ENCODE results near the gene HSPG2. TPM values are rescaled to one million over a fixed set of nuclear protein-coding genes. Genes with fewer than 3 reads are reported as not detected.

The HSPG2 gene
- total RNA-seq, 1 donor from 2014 or later: 1,732 TPM

GRCh38 chr1:21907079-21907418 is 30.1 kb downstream of the HSPG2 start:
- DNase-seq (ENCODE audit: low spot score): no peak
- no peak overlapping the region for H3K27ac Mint-ChIP-seq (ENCODE audit: unreplicated experiment)
- no peak overlapping the region for H3K4me3 Mint-ChIP-seq (ENCODE audit: unreplicated experiment)
- H3K9me3 Mint-ChIP-seq (ENCODE audit: unreplicated experiment): no peaks in the 10 kb centered on the region
- TF ChIP-seq, protein P1, sequence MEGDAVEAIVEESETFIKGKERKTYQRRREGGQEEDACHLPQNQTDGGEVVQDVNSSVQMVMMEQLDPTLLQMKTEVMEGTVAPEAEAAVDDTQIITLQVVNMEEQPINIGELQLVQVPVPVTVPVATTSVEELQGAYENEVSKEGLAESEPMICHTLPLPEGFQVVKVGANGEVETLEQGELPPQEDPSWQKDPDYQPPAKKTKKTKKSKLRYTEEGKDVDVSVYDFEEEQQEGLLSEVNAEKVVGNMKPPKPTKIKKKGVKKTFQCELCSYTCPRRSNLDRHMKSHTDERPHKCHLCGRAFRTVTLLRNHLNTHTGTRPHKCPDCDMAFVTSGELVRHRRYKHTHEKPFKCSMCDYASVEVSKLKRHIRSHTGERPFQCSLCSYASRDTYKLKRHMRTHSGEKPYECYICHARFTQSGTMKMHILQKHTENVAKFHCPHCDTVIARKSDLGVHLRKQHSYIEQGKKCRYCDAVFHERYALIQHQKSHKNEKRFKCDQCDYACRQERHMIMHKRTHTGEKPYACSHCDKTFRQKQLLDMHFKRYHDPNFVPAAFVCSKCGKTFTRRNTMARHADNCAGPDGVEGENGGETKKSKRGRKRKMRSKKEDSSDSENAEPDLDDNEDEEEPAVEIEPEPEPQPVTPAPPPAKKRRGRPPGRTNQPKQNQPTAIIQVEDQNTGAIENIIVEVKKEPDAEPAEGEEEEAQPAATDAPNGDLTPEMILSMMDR (IDR thresholded peaks at IDR 0.05; ENCODE audit: unreplicated experiment): no peak
- peaks cover 16% of the 10 kb centered on the region for H3K27me3 Mint-ChIP-seq (ENCODE audit: unreplicated experiment)
- peaks cover 26% of the 10 kb centered on the region for H3K36me3 Mint-ChIP-seq (ENCODE audit: low read depth, unreplicated experiment)
- peaks cover 72% of the 10 kb centered on the region for H3K4me1 Mint-ChIP-seq (ENCODE audit: unreplicated experiment)

DNA sequence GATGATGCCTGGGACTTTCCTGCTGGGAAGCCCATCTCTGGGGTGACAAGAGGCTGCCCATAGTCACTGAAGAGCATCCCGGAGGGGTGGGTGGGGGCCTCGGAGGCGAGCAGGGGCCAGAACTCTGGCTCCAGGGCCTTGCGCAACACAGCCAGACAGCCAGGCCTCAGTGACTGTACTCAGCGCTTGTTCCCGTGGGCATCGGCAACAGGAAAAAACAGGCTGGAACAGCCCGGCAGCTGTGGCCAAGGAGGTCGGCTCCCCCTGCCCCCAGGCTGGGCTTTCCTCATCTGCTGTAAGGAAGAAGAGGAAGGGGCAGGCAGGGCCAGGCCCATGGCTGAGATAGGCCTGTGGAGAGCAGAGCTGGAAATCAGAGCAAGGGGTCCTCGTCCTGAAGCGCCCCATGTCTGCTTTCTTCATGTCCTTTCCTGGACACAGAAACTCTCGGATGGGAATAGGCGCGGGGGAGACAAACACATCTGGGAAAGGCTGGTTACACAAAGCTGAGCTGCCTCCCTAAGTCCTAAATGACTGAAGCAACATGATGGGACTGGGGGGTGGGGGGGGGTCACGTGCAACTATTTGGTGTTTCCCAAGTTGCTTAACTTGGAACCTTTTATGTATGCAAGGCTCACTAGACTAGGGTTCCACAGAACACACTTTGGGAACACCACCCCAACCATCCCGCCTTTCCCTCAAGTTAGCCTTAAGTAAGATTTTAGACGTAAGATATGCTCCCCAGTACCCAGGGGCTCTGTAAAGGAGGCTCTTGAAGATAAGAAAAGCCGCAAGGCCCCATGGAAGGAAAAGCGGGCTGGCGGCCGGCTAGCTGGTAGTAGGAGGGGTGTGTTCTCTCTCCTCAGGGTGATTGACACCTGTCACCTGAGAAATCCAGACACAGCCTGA is 30.7 kb downstream of the HSPG2 start:
- DNase-seq (ENCODE audit: low spot score): no peak
- TF ChIP-seq, protein P1 (IDR thresholded peaks at IDR 0.05; ENCODE audit: unreplicated experiment): no peak
- Mint-ChIP-seq H3K27me3 (ENCODE audit: unreplicated experiment) (peaks cover 14% of the 10 kb centered on the region), H3K9me3 (ENCODE audit: unreplicated experiment) (no peaks in the 10 kb centered on the region), H3K36me3 (ENCODE audit: low read depth, unreplicated experiment) (peaks cover 26% of the 10 kb centered on the region), H3K27ac (ENCODE audit: unreplicated experiment) (peak overlapping the region; percentile 84), H3K4me1 (ENCODE audit: unreplicated experiment) (peaks cover 75% of the 10 kb centered on the region), H3K4me3 (ENCODE audit: unreplicated experiment) (no peak overlapping the region)

- Mint-ChIP-seq H3K9me3 (ENCODE audit: unreplicated experiment) (no peaks in the 10 kb centered on the region), H3K4me1 (ENCODE audit: unreplicated experiment) (peaks cover 78% of the 10 kb centered on the region), H3K27ac (ENCODE audit: unreplicated experiment) (peak overlapping the region; percentile 97)
Measured at GRCh38 chr1:21904704-21905520, 32.2 kb downstream of the HSPG2 start.

DNA sequence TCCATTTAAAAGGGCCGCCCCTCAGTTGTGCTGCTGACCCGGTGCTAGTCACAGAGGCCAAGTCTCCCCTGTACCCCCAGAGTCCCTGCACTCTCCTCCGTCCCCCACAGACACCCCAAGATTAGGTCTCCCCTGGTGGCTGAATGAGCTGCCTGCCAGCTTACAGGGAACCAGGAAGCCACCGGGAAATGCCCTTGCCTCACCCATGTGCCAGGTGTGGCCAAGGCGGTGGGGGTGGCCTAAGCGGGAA is 32.7 kb downstream of the HSPG2 start:
- TF ChIP-seq, protein P1 (IDR thresholded peaks at IDR 0.05; ENCODE audit: unreplicated experiment): no peak
- no peaks in the 10 kb centered on the region for H3K9me3 Mint-ChIP-seq (ENCODE audit: unreplicated experiment)
- peaks cover 78% of the 10 kb centered on the region for H3K4me1 Mint-ChIP-seq (ENCODE audit: unreplicated experiment)
- peaks cover 21% of the 10 kb centered on the region for H3K27me3 Mint-ChIP-seq (ENCODE audit: unreplicated experiment)
- peaks cover 25% of the 10 kb centered on the region for H3K36me3 Mint-ChIP-seq (ENCODE audit: low read depth, unreplicated experiment)
- H3K27ac Mint-ChIP-seq (ENCODE audit: unreplicated experiment): peak overlapping the region; percentile 97
- no peak for DNase-seq (ENCODE audit: low spot score)
- no peak overlapping the region for H3K4me3 Mint-ChIP-seq (ENCODE audit: unreplicated experiment)

More at GRCh38 chr1:21904704-21905520, 32.2 kb downstream of the HSPG2 start:
- peaks cover 20% of the 10 kb centered on the region for H3K27me3 Mint-ChIP-seq (ENCODE audit: unreplicated experiment)
- peak overlapping the region; percentile 83 for H3K4me3 Mint-ChIP-seq (ENCODE audit: unreplicated experiment)
- peaks cover 24% of the 10 kb centered on the region for H3K36me3 Mint-ChIP-seq (ENCODE audit: low read depth, unreplicated experiment)
- TF ChIP-seq, protein P1 (IDR thresholded peaks at IDR 0.05; ENCODE audit: unreplicated experiment): no peak
- DNase-seq (ENCODE audit: low spot score): no peak
